H4 (cell line): ENCODE results near the gene QRICH2. TPM values are rescaled to one million over a fixed set of nuclear protein-coding genes. Genes with fewer than 3 reads are reported as not detected.
"Not testable (repeated sequence)": the region's sequence is repeated elsewhere in the genome, so short reads cannot be mapped to it uniquely, and the experiment has no call there.

ENCODE experiments used
- DNase-seq: peaks from one replicate; pipeline ENCODE4 v3.0.0-alpha.2; 2015; ENCODE audit warnings: low spot score
- total RNA-seq: library from RNA; depleted of rRNA; stranded (reverse); fragments of >200 nt; shearing (Covaris generic); gene quantifications from 2 replicates; pipeline ENCODE4 v1.2.3, GENCODE V29; 2014; rRNA removed

Gene QRICH2
- 2.3 and 2.4 TPM in 2 replicates for total RNA-seq

GRCh38 chr17:76307966-76308338 is at the start of gene QRICH2:
Gene QRICH2, minus strand, starts transcription at chr17:76308276. Its CDS starts 278 bp downstream, at chr17:76307998.
- DNase-seq: no peak

- no peak for DNase-seq
Observed at GRCh38 chr17:76357597-76358158, 49.6 kb upstream of the QRICH2 start.

- DNase-seq: no peak
Observed at GRCh38 chr17:76356803-76357456, 48.9 kb upstream of the QRICH2 start.

GRCh38 chr17:76354747-76355310 is 46.8 kb upstream of the QRICH2 start:
- no peak for DNase-seq

- no peak for DNase-seq
Observed at GRCh38 chr17:76354317-76354729, 46.2 kb upstream of the QRICH2 start.

- peak; percentile 89 for DNase-seq
Observed at GRCh38 chr17:76353599-76354316, 45.7 kb upstream of the QRICH2 start, which contains the start of gene PRPSAP1. Gene PRPSAP1, minus strand, starts transcription at chr17:76353916. Its CDS starts 213 bp downstream, at chr17:76353703.

GRCh38 chr17:76353004-76353598 is 45.0 kb upstream of the QRICH2 start:
- DNase-seq: no peak

GRCh38 chr17:76351526-76352071 is 43.5 kb upstream of the QRICH2 start:
- no peak for DNase-seq

- DNase-seq: no peak
Observed at GRCh38 chr17:76350463-76350862, 42.4 kb upstream of the QRICH2 start.

GRCh38 chr17:76346936-76347335 is 38.9 kb upstream of the QRICH2 start:
- not testable (repeated sequence) for DNase-seq

- DNase-seq: no peak
Observed at GRCh38 chr17:76345377-76345974, 37.4 kb upstream of the QRICH2 start.

GRCh38 chr17:76343106-76343505 is 35.0 kb upstream of the QRICH2 start:
- DNase-seq: no peak

GRCh38 chr17:76341301-76341700 is 33.2 kb upstream of the QRICH2 start:
- DNase-seq: no peak

- DNase-seq: peak; percentile 28
Observed at GRCh38 chr17:76337413-76337777, 29.3 kb upstream of the QRICH2 start.

- DNase-seq: no peak
Observed at GRCh38 chr17:76336756-76337412, 28.8 kb upstream of the QRICH2 start.

- DNase-seq: no peak
Observed at GRCh38 chr17:76335716-76336381, 27.8 kb upstream of the QRICH2 start.

- DNase-seq: no peak
Observed at GRCh38 chr17:76333673-76334505, 25.8 kb upstream of the QRICH2 start.

GRCh38 chr17:76331083-76331482 is 23.0 kb upstream of the QRICH2 start:
- DNase-seq: no peak

GRCh38 chr17:76329664-76330063 is 21.6 kb upstream of the QRICH2 start:
- no peak for DNase-seq
